Erythroblast (primary cell): ENCODE measurements around the gene GAK.

Experiments used
- GATA1 ChIP-seq: IDR thresholded peaks from 2 replicates; pipeline ENCODE4 v1.6.1; 2011; ENCODE audit warnings: low read depth, mild to moderate bottlenecking, control low read depth, low read length, moderate library complexity
- POLR2A ChIP-seq: IDR thresholded peaks from 2 replicates; pipeline ENCODE4 v1.6.1; 2011; ENCODE audit warnings: mild to moderate bottlenecking, low read length

- TF ChIP-seq POLR2A (no peak), GATA1 (no peak)
Observed at GRCh38 chr4:825971-826330, 106.2 kb downstream of the GAK start, which contains the start of gene CPLX1.
